Measurements from ENCODE around the gene CACHD1.

CACHD1 gene

DNA sequence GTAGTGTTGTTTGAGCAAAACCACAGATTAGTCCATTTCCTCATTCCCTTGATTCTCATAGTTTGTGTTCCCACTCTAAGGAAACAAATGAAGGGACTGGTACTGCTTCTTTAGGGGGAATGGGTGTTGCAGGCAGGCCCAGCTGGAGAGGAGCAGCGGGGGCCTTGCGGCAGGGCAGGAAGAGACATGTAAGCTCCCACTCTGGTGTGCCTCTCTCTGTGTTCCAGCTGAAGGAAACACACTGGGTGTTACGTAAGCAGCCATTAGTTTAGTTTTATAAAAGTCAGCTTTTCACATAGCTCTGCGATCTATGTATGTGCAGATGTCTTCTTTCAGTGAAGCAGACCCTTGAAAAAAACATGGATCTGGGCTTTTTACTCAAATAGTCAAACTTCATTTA is 99.5 kb downstream of the CACHD1 start:
- FAIRE-seq (no peak), DNase-seq (ENCODE audit: insufficient read length, low spot score) (no peak)
- TF ChIP-seq, protein P1, sequence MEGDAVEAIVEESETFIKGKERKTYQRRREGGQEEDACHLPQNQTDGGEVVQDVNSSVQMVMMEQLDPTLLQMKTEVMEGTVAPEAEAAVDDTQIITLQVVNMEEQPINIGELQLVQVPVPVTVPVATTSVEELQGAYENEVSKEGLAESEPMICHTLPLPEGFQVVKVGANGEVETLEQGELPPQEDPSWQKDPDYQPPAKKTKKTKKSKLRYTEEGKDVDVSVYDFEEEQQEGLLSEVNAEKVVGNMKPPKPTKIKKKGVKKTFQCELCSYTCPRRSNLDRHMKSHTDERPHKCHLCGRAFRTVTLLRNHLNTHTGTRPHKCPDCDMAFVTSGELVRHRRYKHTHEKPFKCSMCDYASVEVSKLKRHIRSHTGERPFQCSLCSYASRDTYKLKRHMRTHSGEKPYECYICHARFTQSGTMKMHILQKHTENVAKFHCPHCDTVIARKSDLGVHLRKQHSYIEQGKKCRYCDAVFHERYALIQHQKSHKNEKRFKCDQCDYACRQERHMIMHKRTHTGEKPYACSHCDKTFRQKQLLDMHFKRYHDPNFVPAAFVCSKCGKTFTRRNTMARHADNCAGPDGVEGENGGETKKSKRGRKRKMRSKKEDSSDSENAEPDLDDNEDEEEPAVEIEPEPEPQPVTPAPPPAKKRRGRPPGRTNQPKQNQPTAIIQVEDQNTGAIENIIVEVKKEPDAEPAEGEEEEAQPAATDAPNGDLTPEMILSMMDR (IDR thresholded peaks at IDR 0.05; ENCODE audit: insufficient read depth, missing control alignments) = no peak

DNA sequence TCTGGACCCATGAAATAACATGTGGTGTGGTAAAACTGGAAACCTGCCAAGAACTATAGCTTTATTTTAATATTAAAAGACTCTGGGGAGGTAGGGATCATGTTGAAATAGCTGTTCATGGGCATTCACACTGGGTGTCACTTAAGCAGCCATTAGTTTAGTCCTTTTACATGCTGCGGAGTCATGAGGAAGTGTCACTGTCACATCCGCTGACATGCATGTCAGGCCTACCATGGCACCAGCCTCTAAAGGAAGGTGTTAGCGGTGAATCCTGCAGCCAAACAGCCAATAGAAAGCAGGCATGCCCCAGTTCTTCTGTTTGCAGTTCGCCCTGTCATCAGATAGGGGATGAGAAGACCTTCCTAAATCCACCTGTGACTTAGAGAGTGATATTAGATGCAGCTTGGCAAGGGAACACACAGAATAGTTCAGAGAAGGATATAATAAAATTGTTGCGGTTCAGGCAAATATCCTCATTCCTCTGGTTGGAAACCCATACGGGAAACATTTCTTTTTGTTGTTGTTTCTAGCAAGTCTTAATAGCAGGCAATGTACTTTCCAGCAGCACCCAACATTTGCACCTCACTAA is 100.4 kb downstream of the CACHD1 start:
- FAIRE-seq (no peak), DNase-seq (ENCODE audit: insufficient read length, low spot score) (no peak)
- TF ChIP-seq, protein P1 (IDR thresholded peaks at IDR 0.05; ENCODE audit: insufficient read depth, missing control alignments) = no peak

DNA sequence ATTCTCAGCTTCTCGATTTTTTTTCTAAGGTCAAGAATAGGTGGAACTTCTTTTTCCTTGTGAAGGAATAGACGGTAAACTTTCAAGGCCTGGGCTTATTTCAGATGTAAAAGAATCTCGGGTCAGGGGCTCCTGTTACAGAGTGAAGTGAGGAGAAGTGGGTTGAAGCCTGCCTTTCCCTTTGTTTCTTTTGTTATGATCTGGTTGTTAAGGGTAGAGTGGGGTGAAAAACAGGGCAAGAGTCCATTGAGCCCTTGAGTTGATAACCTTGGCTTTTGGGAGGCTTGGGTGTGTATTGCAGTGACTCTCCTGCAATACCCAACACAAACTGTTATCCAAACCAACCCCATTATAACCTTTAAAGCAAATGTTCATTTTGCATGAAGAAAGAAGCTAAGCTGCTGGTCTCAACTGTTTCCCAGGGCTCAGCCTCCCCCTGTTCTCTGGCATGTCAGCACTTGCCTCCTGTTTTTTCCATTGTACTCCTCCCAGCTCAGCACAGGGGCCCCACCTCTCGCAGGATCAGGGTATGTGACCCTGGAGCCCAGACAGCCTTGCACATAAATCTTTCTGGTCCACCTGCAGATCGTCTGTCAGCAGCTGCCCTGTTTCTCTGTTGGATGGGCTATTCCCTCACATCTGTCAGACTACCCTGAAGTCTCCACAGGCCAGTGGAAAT is 102.4 kb downstream of the CACHD1 start:
- no peak for DNase-seq (ENCODE audit: insufficient read length, low spot score)
- FAIRE-seq = no peak
- TF ChIP-seq, protein P1 (IDR thresholded peaks at IDR 0.05; ENCODE audit: insufficient read depth, missing control alignments) = no peak

DNA sequence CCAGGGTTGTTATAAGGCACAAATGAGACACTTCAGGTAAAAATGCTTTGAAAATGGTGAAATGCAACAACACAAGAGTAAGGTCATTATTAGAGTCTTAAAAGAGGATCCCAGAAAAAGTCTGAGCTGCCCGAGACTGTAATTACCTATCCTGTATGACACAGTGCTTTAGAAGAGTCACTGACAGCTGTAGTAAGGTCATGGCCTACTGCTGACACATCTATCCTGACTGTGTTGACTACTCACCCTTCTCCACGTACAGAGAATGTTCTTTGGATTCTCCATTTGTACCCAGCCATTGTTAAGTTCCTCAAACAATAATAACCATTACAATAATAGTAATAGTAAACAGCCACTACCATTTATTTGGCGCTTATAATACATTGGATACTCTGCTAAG is 104.4 kb downstream of the CACHD1 start:
- FAIRE-seq (no peak), DNase-seq (ENCODE audit: insufficient read length, low spot score) (no peak)
- TF ChIP-seq, protein P1 (IDR thresholded peaks at IDR 0.05; ENCODE audit: insufficient read depth, missing control alignments) = no peak

DNA sequence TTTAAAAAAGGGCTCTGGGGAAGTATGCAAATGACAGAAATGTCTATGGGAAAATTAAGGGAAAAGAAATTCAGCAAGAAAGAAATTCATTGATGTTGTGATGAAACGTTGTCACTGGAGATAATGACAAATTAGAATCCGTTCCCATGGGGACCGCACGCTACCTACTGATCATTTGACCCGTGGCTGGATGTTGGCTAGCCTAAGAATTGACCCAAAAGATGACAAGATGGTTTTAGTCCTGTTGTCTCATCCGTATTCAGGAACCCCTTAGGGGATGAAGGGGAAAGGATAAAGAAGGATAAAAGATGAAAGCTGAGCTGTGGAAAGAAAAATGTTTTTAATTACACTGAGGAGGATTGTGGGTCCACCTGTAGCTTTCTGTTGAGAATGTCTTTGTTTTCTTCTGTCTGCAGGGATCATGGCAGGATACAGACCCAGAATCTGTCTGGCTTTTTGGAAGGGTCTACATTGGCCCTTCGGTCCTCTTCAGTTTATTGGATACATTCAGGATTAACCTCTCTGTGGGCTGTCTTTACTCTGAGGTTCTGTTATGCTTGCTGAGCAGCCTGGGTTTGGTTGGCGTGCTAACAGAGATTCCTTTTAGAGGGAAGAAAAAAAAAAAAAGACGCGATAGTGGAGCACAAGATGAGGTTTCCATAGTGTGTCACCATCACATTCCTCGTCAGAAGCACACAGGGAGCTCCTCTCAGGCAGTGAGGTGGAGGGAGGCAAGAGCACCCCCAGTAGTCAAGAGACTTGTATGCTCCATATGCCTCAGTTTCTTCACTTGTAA is 106.2 kb downstream of the CACHD1 start:
- DNase-seq (ENCODE audit: insufficient read length, low spot score) (no peak), FAIRE-seq (no peak)
- TF ChIP-seq, protein P1 (IDR thresholded peaks at IDR 0.05; ENCODE audit: insufficient read depth, missing control alignments) = no peak

DNA sequence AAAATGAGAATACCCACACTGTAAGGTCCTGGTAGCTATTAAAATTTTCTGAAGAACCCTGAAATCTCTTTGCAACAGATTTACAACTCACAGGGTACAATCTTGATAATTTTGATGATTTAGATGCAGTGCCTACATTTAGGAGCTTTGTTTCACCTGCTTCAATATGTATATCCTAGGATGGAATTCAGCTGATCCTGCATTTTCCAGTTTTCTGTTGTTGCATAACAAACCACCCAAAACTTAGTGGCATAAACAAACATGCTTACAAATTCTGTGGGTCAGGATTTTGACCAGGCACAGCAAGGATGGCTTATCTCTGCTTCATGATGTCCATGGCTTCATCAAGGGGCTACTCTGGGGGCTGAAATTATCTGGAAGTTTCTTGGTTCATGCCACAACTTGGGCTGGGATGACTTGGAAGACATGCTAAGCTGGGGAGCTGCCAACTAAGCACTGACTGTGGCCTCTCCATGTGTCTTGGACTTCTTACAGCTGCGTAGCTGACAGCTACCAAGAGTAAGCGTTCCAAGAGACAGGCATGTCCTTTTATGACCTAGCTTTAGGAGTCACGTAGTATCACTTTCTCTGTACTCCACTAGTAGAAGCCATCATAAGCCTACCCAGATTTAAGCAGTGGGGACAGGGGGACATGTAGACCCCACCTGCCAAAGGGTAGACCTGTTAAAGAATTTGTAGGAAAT is 108.5 kb downstream of the CACHD1 start:
- DNase-seq (ENCODE audit: insufficient read length, low spot score) (no peak), FAIRE-seq (no peak)
- TF ChIP-seq, protein P1 (IDR thresholded peaks at IDR 0.05; ENCODE audit: insufficient read depth, missing control alignments) = no peak

Measured in D721Med (cell line).